ENCODE results near the gene PDHA2.

The PDHA2 gene

GRCh38 chr4:95831166-95831565 lies 8.7 kb upstream of the PDHA2 start:
- H3K4me2 ChIP-seq (ENCODE audit: low read depth, low read length, poor library complexity, severe bottlenecking), result no peak overlapping the region

DNA sequence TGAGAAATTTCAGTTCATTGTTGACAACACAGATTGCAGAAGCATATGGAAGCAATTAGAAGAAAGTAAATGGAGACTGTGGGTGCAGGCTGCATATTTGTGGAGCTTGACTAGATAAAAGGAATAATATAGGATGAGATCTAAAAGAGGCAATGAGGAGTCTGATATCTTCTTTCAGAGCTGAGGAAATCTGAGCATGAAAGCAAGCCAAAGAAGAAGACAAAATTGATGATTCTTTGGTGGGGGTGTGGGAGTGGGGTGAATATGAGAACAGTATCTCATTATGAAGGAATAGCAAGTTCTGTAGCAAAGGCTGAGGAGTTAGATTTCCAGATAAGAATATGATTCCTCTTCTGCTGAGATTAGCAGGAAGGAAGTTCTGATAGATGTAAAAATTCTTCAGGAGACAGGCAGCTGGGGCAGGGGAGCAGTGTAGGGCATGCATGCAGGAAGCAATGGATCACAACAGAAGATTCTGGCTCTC lies 6.1 kb upstream of the PDHA2 start:
- H3K27me3 ChIP-seq (ENCODE audit: low read length), result no peaks in the 10 kb centered on the region
- H3K79me2 ChIP-seq (ENCODE audit: insufficient read depth, low read length), result no peaks in the 10 kb centered on the region
- no peak overlapping the region for H2AFZ ChIP-seq (ENCODE audit: low read depth, low read length, severe bottlenecking)
- no peaks in the 10 kb centered on the region for H3K9me3 ChIP-seq (ENCODE audit: insufficient read depth, low read length)
- H3K4me3 ChIP-seq (ENCODE audit: insufficient read depth, low read length, poor library complexity, severe bottlenecking), result no peak overlapping the region
- no peak overlapping the region for H3K9ac ChIP-seq (ENCODE audit: low read length)
- H3K4me2 ChIP-seq (ENCODE audit: low read depth, low read length, poor library complexity, severe bottlenecking), result no peak overlapping the region
- no peaks in the 10 kb centered on the region for H3K9me2 ChIP-seq (replicated peaks; ENCODE audit: insufficient read depth, low read length)
- no peak overlapping the region for H3K27ac ChIP-seq (ENCODE audit: low read depth, low read length)
- TF ChIP-seq EZH2phosphoT487 (conservative IDR thresholded peaks at IDR 0.05; ENCODE audit: low read length), result no peak
- TF ChIP-seq, protein P1, sequence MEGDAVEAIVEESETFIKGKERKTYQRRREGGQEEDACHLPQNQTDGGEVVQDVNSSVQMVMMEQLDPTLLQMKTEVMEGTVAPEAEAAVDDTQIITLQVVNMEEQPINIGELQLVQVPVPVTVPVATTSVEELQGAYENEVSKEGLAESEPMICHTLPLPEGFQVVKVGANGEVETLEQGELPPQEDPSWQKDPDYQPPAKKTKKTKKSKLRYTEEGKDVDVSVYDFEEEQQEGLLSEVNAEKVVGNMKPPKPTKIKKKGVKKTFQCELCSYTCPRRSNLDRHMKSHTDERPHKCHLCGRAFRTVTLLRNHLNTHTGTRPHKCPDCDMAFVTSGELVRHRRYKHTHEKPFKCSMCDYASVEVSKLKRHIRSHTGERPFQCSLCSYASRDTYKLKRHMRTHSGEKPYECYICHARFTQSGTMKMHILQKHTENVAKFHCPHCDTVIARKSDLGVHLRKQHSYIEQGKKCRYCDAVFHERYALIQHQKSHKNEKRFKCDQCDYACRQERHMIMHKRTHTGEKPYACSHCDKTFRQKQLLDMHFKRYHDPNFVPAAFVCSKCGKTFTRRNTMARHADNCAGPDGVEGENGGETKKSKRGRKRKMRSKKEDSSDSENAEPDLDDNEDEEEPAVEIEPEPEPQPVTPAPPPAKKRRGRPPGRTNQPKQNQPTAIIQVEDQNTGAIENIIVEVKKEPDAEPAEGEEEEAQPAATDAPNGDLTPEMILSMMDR (IDR thresholded peaks at IDR 0.05; ENCODE audit: insufficient read depth, low read length, poor library complexity, severe bottlenecking), result no peak
- H3F3A ChIP-seq (ENCODE audit: insufficient read depth), result no peaks in the 10 kb centered on the region
- no peaks in the 10 kb centered on the region for H3K36me3 ChIP-seq (ENCODE audit: low read length)
- no peaks in the 10 kb centered on the region for H4K20me1 ChIP-seq (ENCODE audit: low read depth, low read length)

More at GRCh38 chr4:95831166-95831565, 8.7 kb upstream of the PDHA2 start:
- Histone ChIP-seq H3K9ac (ENCODE audit: low read length) (no peak overlapping the region), H3K4me3 (ENCODE audit: insufficient read depth, low read length, poor library complexity, severe bottlenecking) (no peak overlapping the region), H4K20me1 (ENCODE audit: low read depth, low read length) (no peaks in the 10 kb centered on the region), H3K27me3 (ENCODE audit: low read length) (no peaks in the 10 kb centered on the region), H3K9me3 (ENCODE audit: insufficient read depth, low read length) (no peaks in the 10 kb centered on the region), H3K79me2 (ENCODE audit: insufficient read depth, low read length) (no peaks in the 10 kb centered on the region), H3F3A (ENCODE audit: insufficient read depth) (no peaks in the 10 kb centered on the region), H3K27ac (ENCODE audit: low read depth, low read length) (no peak overlapping the region), H3K9me2 (replicated peaks; ENCODE audit: insufficient read depth, low read length) (no peaks in the 10 kb centered on the region), H3K36me3 (ENCODE audit: low read length) (no peaks in the 10 kb centered on the region), H2AFZ (ENCODE audit: low read depth, low read length, severe bottlenecking) (no peak overlapping the region)
- TF ChIP-seq EZH2phosphoT487 (conservative IDR thresholded peaks at IDR 0.05; ENCODE audit: low read length), result no peak
- TF ChIP-seq, protein P1 (IDR thresholded peaks at IDR 0.05; ENCODE audit: insufficient read depth, low read length, poor library complexity, severe bottlenecking), result no peak

GRCh38 chr4:95835672-95836071 lies 4.2 kb upstream of the PDHA2 start:
- H3F3A ChIP-seq (ENCODE audit: insufficient read depth), result no peaks in the 10 kb centered on the region
- H3K79me2 ChIP-seq (ENCODE audit: insufficient read depth, low read length), result no peaks in the 10 kb centered on the region
- H3K27me3 ChIP-seq (ENCODE audit: low read length), result no peaks in the 10 kb centered on the region
- H3K9me2 ChIP-seq (replicated peaks; ENCODE audit: insufficient read depth, low read length), result no peaks in the 10 kb centered on the region
- H3K4me2 ChIP-seq (ENCODE audit: low read depth, low read length, poor library complexity, severe bottlenecking), result no peak overlapping the region
- no peak overlapping the region for H3K27ac ChIP-seq (ENCODE audit: low read depth, low read length)
- no peak overlapping the region for H3K9ac ChIP-seq (ENCODE audit: low read length)
- H3K4me3 ChIP-seq (ENCODE audit: insufficient read depth, low read length, poor library complexity, severe bottlenecking), result no peak overlapping the region
- H4K20me1 ChIP-seq (ENCODE audit: low read depth, low read length), result no peaks in the 10 kb centered on the region
- H2AFZ ChIP-seq (ENCODE audit: low read depth, low read length, severe bottlenecking), result no peak overlapping the region
- H3K36me3 ChIP-seq (ENCODE audit: low read length), result no peaks in the 10 kb centered on the region
- no peaks in the 10 kb centered on the region for H3K9me3 ChIP-seq (ENCODE audit: insufficient read depth, low read length)
- no peak for TF ChIP-seq EZH2phosphoT487 (conservative IDR thresholded peaks at IDR 0.05; ENCODE audit: low read length)
- TF ChIP-seq, protein P1 (IDR thresholded peaks at IDR 0.05; ENCODE audit: insufficient read depth, low read length, poor library complexity, severe bottlenecking), result no peak
